Transverse colon (tissue), 4 donors: ENCODE results near the gene DYNC2H1. TPM values are rescaled to one million over a fixed set of nuclear protein-coding genes. Genes with fewer than 3 reads are reported as not detected.

ENCODE experiments used
- DNase-seq: peaks from one replicate; pipeline ENCODE4 v3.0.0-alpha.2; 2019
- H3K27ac ChIP-seq, 4 donors: fragments of 200-600 bp; sonication (generic); 2 replicates each; pipeline ENCODE4 v1.5.1; 2016 to 2018; ENCODE audit warnings: inconsistent platforms in 4 of 4
- H3K27me3 ChIP-seq: fragments of 200-600 bp; sonication (generic); 2 replicates; pipeline ENCODE4 v1.5.1; 2017; ENCODE audit warnings: inconsistent platforms
- H3K36me3 ChIP-seq, 4 donors: fragments of 200-600 bp; sonication (generic); 2 replicates each; pipeline ENCODE4 v1.5.1; 2017 to 2019; ENCODE audit warnings: inconsistent platforms in 4 of 4
- H3K4me1 ChIP-seq, 4 donors: fragments of 200-600 bp; sonication (generic); 2 replicates each; pipeline ENCODE4 v1.5.1; 2017 to 2020; ENCODE audit warnings: inconsistent platforms in 4 of 4
- H3K4me3 ChIP-seq, 4 donors: fragments of 200-600 bp; sonication (generic); 1 replicate in 1 of 4; 2 replicates in 3 of 4; pipeline versions ENCODE4 v1.5.1 to v1.6.1; 2017 to 2019; ENCODE audit warnings: inconsistent platforms in 4 of 4
- H3K9me3 ChIP-seq, 2 donors: fragments of 200-600 bp; sonication (generic); 2 replicates each; pipeline ENCODE4 v1.5.1; 2017 to 2019; ENCODE audit warnings: inconsistent platforms in 2 of 2
- CTCF ChIP-seq, 5 experiments: fragments of 200-600 bp in 3 of 5; fragments of 450-650 bp in 2 of 5; sonication (generic) in 3 of 5; IDR thresholded peaks; 1 replicate in 2 of 5; 2 replicates in 3 of 5; pipeline ENCODE4 v1.5.1; 2016 to 2017; ENCODE audit warnings: antibody characterized with exemption in 5 of 5, inconsistent platforms in 3 of 5, mild to moderate bottlenecking in 2 of 5, moderate library complexity in 1 of 5
- EP300 ChIP-seq: sonication (generic); formaldehyde crosslinking; IDR thresholded peaks from one replicate; pipeline ENCODE4 v1.6.1; 2017; ENCODE audit warnings: antibody characterized with exemption, low read depth
- POLR2A ChIP-seq: fragments of 450-650 bp; IDR thresholded peaks from one replicate; pipeline ENCODE4 v1.6.1; 2016; ENCODE audit warnings: antibody characterized with exemption, mild to moderate bottlenecking, moderate library complexity
- POLR2AphosphoS5 ChIP-seq, 3 donors: sonication (generic); formaldehyde crosslinking; IDR thresholded peaks; one replicate each; pipeline ENCODE4 v1.6.1; 2016; ENCODE audit warnings: antibody characterized with exemption in 3 of 3
- WGBS, 2 donors: methylation state at CpG; one replicate each; pipeline ENCODE4 v1.1.5; 2018; ENCODE audit warnings: low coverage in 1 of 2; 5-methylcytosine and 5-hydroxymethylcytosine counted together
- in situ Hi-C, 4 donors: fragments of 200-750 bp; cut with MboI; loops; one replicate each; pipeline versions ENCODE4 v1.15.0 to v1.15.1; 2017; ENCODE audit warnings: low sequenced_read_pairs in 3 of 4, low pct_ligation_motif_present in 1 of 4, low pct_unique_long_range_greater_than_20kb in 1 of 4
- intact Hi-C: fragments of 100-400 bp; cut with DNase I; formaldehyde crosslinking; loops from one replicate; pipeline ENCODE4 v1.15.1; 2023; ENCODE audit warnings: low total_unique reads
- total RNA-seq, 4 donors: library from RNA; depleted of rRNA; stranded (reverse); fragments of >200 nt; gene quantifications; one replicate each; pipeline ENCODE4 v1.1.0, GENCODE V29; 2016

DYNC2H1 gene
- total RNA-seq, 4 donors from 2014 or later: 4.2 to 10.8 (median 4.7) TPM

- intact Hi-C loops: no loop called here
- TF ChIP-seq CTCF (IDR thresholded peaks at IDR 0.05) (no peak), POLR2AphosphoS5 (IDR thresholded peaks at IDR 0.05) (no peak), POLR2A (no peak), EP300 (no peak)
- H3K27ac ChIP-seq: no peak overlapping the region
- in situ Hi-C loops: no loop called here
- no peaks in the 10 kb centered on the region for H3K36me3 ChIP-seq
- no peak overlapping the region for H3K4me3 ChIP-seq
- no peak for DNase-seq
- no peaks in the 10 kb centered on the region for H3K4me1 ChIP-seq
- no peaks in the 10 kb centered on the region for H3K9me3 ChIP-seq
- 86 to 98% methylated on average over 2 of the region's 2 CpGs for WGBS, 2 donors
- H3K27me3 ChIP-seq: no peaks in the 10 kb centered on the region
These were observed 163.7 kb downstream of the DYNC2H1 start for GRCh38 chr11:103272876-103273275.

GRCh38 chr11:103274025-103274424 is 164.8 kb downstream of the DYNC2H1 start:
- DNase-seq: no peak
- H3K36me3 ChIP-seq: no peaks in the 10 kb centered on the region
- no peak for TF ChIP-seq EP300
- no peak for TF ChIP-seq POLR2AphosphoS5 (IDR thresholded peaks at IDR 0.05)
- TF ChIP-seq CTCF (IDR thresholded peaks at IDR 0.05): no peak
- no peak for TF ChIP-seq POLR2A
- intact Hi-C loops (no loop called here), in situ Hi-C loops (no loop called here)
- H3K27me3 ChIP-seq: no peaks in the 10 kb centered on the region
- H3K9me3 ChIP-seq: no peaks in the 10 kb centered on the region
- H3K4me3 ChIP-seq: no peak overlapping the region
- no peaks in the 10 kb centered on the region for H3K4me1 ChIP-seq
- H3K27ac ChIP-seq: no peak overlapping the region

- in situ Hi-C loops: no loop called here
- TF ChIP-seq POLR2AphosphoS5 (IDR thresholded peaks at IDR 0.05): no peak
- TF ChIP-seq POLR2A: no peak
- intact Hi-C loops: no loop called here
- Histone ChIP-seq H3K36me3 (no peaks in the 10 kb centered on the region), H3K4me3 (no peak overlapping the region), H3K9me3 (no peaks in the 10 kb centered on the region), H3K27me3 (no peaks in the 10 kb centered on the region), H3K27ac (no peak overlapping the region), H3K4me1 (no peaks in the 10 kb centered on the region)
- no peak for DNase-seq
These were observed 170.6 kb downstream of the DYNC2H1 start for GRCh38 chr11:103279821-103280220.

GRCh38 chr11:103281301-103281700 is 172.1 kb downstream of the DYNC2H1 start:
- Histone ChIP-seq H3K27me3 (no peaks in the 10 kb centered on the region), H3K36me3 (no peaks in the 10 kb centered on the region), H3K4me3 (no peak overlapping the region), H3K9me3 (no peaks in the 10 kb centered on the region), H3K4me1 (no peaks in the 10 kb centered on the region), H3K27ac (no peak overlapping the region)
- TF ChIP-seq CTCF (IDR thresholded peaks at IDR 0.05) (no peak), EP300 (no peak), POLR2AphosphoS5 (IDR thresholded peaks at IDR 0.05) (no peak), POLR2A (no peak)
- DNase-seq: no peak
- intact Hi-C loops: no loop called here
- WGBS, 2 donors: 69 to 93% methylated on average over 1 of the region's 1 CpG
- in situ Hi-C loops: no loop called here

- Histone ChIP-seq H3K27me3 (no peaks in the 10 kb centered on the region), H3K9me3 (no peaks in the 10 kb centered on the region), H3K36me3 (no peaks in the 10 kb centered on the region), H3K4me1 (no peaks in the 10 kb centered on the region), H3K4me3 (no peak overlapping the region), H3K27ac (no peak overlapping the region)
- 80 to 86% methylated on average over 1 of the region's 1 CpG for WGBS, 2 donors
- intact Hi-C loops (no loop called here), in situ Hi-C loops (no loop called here)
- no peak for TF ChIP-seq EP300
- no peak for TF ChIP-seq CTCF (IDR thresholded peaks at IDR 0.05)
- no peak for TF ChIP-seq POLR2AphosphoS5 (IDR thresholded peaks at IDR 0.05)
- TF ChIP-seq POLR2A: no peak
- no peak for DNase-seq
These were observed 175.0 kb downstream of the DYNC2H1 start for GRCh38 chr11:103284260-103284659.
